HS-5 (cell line): Measurements from ENCODE around the gene RBM19.
A peak's percentile ranks its signal among the peaks of the same experiment; 100 is the strongest.

Experiments used
- DNase-seq: peaks from one replicate; pipeline ENCODE4 v3.0.0-alpha.2; 2012; ENCODE audit warnings: low read depth

RBM19 gene

DNA sequence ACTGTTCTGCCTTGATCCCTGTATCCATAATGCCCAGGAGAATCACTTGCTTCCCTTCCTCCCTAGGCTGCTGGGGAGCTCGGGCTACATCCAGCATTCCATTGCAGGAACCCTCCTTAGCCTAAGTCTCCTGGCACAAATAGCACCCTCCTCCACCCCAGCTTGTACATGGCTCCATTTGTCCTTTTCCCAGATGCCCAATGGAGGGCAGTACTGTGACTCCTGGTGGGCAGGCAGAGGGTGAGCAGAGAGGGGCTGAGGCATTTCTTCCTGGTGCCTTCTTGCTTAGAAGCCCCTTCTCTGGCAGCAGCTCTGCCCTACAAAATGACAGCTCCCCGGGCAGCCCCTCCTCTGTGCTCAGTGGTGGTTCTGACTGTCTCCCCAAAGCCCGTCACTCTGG is 86.5 kb downstream of the RBM19 start:
- no peak for DNase-seq

DNA sequence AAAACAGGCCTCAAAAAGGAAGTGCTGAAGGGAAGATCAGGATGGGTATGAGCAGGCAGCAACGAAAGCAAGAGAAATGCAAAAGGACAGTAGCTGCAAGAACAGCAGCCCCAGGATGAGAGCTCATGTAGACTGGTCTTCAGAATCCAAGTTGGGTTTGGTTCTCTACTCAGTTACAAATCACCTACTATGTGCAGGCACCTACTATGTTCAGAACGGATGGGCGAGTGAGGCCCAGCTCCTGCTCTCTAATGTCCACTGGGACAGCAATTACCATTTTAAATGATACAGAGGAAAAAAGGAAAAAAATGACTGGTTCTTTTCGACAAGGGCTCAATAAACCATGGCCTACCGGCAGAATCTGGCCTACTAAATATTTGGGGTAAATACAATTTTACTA is 88.5 kb downstream of the RBM19 start:
- no peak for DNase-seq

DNA sequence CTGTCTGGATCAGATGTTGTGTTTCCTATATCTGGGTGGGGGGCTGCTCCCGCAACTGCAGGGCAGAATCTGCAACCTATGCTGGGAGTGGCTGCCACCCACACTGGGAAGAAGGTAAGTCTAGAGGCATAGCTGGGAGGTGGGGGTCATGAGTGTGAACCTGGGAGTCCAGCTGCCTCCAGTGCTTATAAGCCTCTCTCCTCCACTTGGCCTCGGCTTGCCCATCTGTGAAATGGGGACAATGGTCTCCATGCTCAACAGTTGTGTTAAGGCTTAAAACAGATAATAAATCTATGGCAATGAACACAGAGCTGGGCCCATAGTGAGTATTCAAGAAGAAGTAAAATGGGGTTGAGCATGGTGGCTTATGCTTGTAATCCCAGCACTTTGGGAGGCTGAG is 90.0 kb downstream of the RBM19 start:
- DNase-seq, result no peak

DNA sequence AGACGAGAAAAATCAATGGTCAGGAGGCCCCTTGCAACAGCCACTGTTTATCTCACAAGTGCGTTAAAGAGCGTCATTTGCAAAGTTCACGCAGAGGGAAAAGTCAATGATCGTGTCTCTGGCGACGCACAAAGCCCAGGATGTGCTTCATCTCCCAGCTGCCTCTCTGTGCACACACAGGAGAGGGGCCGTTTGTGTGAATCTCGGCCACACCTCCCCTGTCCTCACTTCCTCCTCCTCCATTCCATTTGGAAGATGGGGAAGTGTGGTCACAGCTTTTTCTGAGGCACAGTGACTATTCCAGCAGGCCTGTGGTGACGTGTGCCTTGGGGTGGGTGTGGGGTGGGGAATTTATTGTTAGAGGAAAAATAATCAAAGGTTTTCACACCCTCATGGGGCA is 90.4 kb downstream of the RBM19 start:
- DNase-seq, result no peak

DNA sequence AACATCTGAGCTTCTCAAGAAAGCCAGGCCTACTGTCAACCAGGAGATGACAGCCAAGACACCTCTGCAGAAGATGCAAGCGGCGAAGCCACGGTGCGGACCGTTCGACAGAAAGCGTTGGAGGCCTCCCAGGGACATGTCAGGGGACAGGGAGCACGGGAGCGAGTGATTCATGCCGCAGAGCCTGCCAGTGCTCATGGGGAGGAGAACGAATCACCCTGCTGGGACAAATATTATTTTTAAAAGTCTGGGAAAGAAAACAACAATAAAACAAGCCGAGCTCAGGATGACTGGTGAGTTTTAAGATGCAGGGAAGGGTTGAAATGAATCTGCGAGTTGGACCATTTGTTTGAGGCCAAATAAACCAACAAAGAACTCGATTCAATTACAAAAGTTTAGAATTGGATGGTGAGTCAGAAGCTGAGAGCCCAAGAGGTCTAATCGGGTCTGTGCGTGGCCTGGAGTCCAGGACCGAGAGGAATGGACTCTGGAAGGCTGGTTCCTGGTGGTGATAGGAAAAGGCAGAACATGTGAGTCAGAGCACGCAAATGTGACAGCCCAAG is 91.0 kb downstream of the RBM19 start:
- no peak for DNase-seq

DNA sequence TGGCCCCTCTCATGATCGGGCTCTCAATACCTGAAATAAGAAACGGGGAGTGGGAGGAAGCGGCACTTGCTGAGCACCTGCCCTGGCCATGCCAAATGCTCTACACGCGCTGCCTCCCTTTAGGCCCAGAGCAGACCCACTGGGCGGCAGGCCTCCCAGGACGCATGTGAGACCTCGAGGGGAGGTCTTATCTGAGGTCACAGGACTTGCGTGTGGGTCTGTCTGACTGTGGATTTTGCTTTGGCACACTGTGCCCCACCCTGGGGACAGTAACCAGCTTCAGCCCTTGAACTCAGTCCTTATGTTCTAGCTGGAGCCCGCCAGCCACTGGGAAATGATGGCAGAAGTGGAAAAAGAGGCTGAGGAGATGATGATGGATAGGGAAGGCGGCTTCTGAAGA is 91.8 kb downstream of the RBM19 start:
- DNase-seq, result no peak

DNA sequence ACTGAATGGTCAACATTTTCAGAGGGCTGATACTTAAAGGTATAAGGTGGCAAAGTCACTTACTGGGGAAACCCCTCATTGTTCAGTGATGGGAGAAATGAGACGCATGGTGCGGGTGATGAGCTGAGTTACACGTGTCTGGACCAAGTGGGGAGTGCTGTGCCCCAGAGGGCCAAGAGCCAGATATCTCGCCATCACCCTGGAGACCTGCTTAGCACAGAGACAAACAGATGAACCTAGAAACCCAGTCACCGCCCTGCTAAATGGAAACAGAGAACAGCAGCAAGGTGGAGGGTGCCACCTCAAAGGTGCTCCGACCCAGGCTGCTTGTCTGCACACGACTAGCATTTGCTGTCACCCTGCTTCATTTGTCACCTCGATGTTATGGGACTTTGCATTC is 92.4 kb downstream of the RBM19 start:
- DNase-seq, result no peak

DNA sequence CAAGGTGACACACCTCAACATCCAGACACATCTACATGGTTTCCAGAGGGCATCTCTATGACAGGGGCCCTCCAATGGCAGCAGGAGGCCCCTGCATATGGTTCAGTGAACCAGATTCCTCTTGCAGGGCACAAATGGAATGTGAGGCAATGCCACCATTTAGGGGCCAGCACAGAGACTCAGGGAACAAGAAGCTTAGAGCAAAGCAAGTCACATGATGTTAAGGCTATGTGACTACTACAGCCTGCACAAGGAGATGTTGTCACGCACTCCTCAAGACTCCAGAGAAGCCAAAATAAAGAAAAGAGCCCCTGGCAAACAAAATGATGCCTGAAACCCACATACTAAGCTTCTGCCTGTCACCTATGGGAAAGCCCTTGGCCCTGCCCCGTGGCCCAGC is 95.2 kb downstream of the RBM19 start:
- DNase-seq, result no peak

DNA sequence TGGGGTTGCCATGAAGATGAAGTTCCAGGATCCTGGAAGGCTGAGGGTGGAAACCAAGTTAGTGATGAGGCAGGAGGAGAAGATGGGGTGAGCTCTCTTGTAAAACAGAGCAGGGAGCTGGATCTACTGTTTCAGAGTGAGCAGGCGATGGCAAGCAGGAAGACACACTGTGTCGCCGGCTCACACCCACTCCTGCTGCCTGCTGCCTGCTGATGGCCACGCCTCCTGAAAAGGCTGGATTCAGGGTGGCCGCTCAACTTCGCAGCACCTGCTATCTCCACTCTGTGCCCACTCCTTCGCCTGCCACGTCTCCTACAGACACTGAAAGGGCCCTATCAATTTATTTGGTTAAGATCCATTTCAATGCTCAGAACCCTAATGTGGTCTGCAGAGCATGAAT is 96.1 kb downstream of the RBM19 start:
- no peak for DNase-seq

DNA sequence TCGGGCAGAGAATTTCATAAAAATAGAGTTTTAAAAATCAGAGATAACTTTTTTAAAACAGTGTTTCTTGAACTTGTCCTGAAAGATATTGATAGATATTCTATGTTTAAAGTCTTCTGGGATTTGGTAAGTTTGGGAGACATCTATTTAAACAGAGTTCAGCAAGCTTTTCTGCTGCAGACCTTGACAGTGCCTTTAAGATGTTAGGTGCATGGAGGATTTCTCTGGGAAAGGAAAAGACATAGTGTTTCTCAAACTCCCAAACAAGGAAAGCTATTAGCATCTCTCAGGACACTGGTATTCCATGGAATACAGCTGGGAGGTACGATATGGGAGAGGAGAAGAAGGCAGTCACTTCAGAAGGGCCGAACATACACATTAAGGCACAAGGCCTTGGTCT is 97.8 kb downstream of the RBM19 start:
- DNase-seq, result no peak

DNA sequence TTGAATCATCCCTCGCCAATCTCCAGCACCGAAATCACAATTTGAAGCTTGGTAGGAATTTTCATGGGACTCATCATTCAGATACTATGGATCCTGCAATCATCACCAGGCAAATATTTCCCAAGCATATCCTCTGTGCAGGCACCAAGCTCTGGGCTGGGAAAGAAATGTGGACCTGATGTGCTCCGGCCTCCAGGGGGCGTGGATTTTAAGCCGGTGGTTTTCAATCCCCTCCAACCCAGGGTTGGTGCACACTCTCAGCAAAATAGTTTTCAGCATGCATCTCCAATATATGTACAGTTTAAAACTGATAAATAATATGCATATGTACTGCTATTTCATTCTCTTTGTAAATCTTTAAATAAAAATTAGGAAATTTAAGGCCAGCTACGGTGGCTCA is 98.9 kb downstream of the RBM19 start:
- DNase-seq, result no peak

DNA sequence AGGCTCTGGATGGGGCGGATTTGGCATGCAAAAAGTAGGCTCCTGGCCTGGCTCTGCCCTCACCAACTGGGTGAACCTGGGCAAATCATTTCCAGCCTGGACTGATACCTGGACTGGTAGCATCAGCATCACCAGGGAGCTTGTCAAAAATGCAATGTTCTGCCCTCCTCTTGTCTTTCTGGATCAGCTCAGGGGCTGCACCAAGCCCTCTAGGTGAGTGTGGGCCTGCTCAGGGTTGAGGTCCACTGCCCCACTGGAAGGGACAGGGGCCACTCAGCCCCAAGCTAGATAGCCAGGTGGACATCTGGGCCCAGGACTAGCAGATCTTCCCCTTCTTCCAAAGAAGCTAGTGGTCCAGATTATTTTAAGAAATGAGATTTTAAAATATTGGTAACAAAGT is 99.6 kb downstream of the RBM19 start:
- no peak for DNase-seq

DNA sequence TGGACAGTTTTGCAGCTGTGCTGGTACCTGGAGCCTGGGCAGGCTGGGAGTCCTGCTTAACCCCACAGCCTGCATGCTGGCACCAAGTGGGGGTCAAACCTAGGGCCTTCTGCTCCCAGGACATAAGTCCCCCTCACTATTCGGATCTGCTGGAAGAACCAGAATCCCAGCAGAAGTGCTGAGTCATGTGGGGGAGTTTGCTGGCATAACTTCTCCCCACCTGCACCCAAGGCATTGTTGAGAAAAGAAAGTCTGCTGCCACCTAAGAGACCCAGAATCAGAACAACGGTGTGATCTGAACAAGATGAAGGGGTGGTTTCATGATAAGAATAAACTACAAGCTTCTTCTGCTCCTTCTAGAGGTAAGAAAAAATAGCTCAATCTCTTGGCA is 102.7 kb downstream of the RBM19 start:
- no peak for DNase-seq

DNA sequence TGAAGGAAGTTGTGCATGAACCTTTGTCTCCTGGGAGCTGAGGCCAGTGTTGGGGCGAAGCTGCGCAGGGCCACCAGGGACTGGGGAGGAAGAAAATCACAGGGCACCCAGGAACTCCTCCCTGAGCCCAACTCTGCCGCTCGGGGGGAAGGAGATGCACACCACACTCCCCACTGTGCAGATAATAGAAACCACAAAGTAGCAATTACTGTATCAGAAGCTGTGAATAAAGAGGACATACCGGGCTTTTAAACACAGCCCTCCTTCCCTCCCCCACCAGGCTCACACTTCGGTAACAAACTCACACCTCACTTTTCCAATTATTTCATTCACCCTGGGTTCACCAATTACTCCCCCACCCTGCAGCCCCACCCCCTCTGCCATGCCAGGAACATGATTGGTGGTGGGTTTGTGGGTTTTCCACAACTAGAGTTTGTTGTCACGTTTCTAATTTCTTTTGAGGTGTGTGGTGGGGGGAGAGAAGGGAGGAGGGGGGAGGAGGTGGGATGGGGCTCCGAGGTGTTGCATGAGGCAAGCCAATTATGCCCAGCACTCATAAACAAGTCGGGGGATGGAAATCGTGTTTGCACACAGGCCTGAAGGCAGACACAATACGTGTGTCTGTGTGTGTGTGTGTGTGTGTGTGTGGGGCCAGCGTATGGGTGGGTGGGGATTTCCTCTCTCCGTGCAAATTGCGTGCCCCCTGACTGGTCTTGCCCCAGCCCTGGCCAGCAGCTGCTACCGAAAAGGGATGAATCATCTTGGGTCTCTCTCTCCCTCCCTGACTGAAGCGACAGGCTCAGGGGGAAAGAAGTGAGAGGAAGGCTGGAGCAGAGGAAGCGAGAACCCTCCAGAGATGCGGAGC is 103.3 kb downstream of the RBM19 start:
- DNase-seq, result peak; percentile 15

DNA sequence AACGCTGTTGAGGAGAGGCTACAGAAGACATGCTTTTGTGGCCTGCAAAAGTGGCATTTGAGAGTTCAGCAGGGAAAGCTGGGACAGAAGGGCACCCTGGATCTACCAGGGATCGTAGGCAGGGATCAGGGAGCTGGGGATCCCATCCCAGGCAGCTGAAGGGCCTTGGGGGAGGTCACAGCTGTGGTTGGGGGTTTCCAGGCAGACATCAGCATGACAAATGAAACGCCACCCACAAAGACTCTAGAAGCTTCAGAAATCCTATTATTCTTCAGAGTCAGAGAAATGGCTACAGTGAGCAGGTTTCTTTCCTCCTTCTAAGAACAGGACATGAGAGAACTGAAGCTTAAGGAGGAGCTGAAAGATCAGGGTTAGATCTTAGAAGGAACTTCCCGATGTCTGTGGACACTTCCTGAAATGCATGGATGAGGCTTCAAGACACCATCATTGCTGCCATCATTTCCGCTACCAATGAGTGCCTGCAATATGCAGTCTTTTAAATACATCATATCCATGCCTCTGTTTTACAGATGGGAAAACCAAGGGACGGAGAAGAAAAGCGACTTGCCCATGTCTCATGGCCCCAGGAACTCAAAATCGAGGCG is 104.3 kb downstream of the RBM19 start:
- no peak for DNase-seq

DNA sequence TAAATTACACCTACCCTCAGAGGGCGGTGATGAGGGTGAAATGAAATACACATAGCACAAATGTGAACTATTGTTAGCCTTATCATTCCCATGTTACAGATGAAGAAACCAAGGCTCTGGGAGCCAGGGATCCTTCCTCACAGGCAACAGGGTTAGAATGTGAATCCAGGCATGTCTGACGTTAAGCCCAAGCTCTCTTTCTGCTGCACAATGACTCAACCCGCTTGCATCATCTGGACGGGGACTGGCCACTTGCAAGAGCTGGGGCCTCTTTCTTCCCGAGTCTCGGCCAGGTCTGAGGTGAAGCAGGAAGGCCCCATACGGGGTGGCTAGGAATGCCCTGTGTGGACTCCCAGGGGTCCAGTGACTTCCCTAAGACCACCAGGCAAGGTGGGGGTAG is 105.2 kb downstream of the RBM19 start:
- DNase-seq, result peak; percentile 63

DNA sequence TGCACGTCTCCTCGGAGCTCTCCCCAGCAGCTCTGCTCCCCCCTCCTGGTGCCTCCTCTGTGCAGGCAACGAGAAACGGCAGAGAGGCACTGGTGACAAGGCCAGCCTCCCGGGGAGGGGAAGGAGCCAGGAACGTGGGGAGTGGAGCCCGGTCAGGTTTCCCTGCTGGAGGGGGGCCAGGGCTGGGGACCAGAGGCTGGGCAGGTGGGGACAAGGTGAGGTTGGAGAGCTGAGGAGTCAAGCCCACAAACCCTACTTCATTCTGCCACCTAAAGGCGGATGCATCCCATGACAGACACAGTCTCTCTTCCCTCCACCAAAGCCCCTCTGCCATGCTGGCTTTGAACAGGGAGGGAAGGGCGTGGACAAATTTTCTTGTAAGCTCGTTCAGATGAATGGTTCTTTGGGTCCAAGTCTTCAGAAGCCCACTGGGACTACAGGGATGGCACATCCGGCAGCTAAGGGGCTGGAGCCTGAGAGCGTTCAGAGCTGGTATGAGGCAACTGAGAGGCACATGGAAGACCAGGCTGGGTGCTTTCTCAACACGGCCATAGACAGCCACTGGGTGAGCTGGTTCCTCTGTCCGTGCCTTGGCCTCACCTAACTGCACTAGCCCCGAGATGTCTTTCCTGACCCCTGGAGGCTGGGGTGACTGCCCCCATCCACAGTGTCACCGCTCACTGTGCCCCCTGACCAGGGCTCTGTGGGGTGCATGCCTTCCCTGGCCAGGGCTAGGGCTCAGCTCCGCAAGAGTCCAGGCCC is 105.9 kb downstream of the RBM19 start:
- no peak for DNase-seq

DNA sequence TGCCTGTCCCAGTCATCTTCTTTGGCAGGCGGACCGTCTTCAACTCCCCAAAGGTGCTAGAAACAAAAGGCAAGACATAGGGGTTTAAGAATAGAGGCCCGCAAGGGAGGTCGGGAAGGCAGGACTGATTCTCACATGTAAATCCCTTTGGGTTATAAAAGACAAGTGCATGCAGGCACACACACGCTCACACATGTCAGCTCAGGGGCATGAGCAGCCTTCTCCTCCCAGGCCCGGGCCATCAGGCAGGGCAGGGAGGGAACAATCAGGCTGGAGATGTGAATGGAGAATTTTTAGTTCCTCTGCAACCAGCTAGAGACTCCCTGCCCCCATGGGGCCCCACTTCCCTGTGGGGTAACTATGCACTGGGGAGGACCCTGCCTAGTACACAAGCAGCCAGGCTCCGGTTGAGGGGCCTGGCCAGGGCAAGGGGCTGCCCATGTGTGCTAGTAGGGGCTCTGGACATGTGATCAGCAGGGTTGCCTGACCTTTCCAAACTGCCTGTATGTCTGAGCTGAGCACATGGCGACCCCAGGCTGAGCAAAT is 107.2 kb downstream of the RBM19 start:
- no peak for DNase-seq

DNA sequence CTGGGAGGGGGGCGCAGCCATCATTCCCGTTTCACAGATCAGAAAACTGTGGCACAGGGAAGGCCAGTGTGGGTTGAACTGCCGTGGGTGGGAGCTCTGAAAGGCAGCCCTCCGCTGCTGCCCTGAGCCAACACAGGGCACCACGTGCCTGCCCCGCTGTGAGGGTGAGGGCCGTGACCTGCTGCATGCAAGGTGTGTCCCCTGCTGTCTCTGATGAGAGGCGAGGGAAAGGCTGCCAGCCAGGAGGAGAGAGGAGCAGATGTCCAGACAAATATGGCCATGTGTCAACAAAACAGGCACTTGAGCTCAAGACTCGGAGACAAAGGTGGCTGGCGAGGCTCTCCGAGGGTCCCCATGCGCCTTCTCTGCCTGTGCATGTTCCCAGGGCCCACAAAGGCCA is 108.8 kb downstream of the RBM19 start:
- no peak for DNase-seq

DNA sequence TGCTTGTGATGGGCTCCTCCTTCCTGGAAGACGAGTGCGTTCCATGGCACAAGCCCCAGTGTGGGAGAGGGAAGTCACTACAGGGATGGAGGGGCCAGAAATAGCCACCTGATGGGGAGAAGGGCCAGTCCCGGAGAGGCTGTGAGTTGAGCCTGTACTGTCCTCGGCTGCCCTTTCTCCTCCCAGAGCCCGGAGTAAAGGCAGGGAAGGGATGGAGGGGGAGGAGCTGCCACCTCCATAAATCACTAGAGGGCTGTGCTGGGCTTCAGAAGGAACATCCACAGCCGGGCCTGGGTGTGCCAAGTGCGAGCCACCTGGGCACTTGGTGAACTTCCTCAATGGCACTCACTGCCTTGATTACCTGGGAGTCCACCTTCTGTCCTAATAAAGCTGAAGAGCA is 110.1 kb downstream of the RBM19 start:
- no peak for DNase-seq

DNA sequence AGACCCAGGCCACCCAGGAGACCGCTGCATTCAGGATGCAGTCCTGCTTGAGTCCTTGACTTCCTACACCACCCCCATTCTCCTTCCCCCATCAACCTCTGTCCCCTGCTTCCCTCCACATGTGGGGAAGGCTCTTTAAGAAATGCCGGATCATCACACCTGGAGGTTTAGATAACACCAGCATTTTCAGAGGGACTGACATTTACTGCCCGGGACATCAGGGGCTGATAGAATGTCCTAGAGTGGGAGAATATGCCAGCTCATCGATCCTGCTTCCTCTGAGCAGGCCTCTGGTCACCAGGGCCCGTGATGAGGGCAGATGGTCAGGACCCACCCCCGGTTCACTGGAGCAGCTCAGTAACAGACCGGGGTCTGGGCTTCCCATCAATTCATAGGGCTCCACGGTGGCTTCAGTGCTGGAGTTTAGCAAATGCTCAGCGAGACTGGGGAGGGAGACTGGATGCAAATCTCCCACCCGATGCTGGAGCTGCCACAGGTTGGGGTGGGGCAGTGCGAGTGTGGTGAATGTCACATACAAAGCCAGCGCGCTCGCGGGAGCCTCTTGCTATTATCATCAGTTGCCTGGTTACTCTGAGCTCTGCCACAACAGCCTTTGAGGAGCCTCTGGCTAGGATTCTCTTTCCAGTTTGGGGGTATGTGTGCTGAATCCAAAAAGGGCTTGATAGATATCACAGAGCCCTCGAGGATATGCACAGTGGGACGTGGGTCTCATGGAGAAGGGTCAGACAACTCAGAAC is 111.6 kb downstream of the RBM19 start:
- no peak for DNase-seq

DNA sequence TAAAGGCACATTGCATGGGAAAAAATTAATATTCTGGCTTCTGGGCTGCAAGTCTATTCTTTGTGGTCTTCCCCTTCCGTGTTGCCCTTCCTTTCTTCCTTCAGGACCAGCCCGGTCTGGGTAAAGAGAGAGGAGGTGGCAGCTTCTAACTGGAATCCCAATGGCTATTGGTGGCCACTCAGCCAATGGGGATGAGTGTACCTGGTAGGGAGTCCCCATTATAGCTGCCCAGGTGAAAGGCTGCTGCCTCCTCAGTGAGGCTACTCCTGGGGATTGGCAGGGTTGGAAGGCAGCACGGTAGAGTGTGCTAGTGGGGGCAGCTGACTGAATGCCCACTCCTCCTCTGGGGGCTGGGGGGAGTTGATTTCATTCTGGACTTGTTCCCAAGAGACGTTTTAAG is 112.6 kb downstream of the RBM19 start:
- no peak for DNase-seq
